ENCODE measurements around the gene ACSM2B.
"Not testable (repeated sequence)": the region's sequence is repeated elsewhere in the genome, so short reads cannot be mapped to it uniquely, and the experiment has no call there.

The ACSM2B gene

DNA sequence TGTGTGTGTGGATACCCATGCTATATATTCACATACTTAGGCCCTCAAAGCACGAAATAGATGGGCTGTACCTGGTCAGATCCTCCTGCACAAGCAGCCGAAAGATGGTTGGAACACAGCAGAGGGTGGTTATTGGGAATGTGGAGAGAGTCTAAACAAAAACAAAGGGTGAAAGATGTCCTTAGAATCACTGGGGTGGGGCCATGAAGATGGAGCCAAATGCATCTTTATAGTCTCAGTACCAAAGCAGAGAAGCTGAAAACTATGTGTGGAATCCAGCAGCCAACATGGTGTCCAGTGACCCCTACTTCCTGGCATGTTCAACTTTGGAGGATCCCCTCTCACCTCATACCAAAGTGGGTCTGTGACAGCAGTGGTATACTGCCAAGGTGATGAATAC lies 19.5 kb upstream of the ACSM2B start:
- not testable (repeated sequence) for DNase-seq

DNA sequence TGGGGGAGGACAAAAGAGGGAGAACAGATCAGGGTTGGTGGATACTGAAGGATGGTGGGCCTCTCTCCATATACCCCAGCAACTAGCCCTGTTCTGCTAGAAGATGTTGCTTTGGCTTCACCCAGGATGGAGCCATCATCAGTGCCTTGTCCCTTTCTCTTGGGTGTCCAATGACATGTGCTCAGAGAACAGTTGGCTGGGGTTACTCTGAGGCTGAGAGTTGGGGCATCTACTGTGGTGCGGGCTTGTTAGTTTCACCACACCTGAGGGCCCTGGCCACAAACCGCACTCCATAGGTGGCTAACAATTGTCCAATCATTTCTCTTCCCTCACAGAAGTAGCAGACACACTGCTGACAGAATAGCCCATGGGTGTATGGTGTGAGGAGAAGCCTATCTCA lies 18.9 kb upstream of the ACSM2B start:
- not testable (repeated sequence) for DNase-seq

DNA sequence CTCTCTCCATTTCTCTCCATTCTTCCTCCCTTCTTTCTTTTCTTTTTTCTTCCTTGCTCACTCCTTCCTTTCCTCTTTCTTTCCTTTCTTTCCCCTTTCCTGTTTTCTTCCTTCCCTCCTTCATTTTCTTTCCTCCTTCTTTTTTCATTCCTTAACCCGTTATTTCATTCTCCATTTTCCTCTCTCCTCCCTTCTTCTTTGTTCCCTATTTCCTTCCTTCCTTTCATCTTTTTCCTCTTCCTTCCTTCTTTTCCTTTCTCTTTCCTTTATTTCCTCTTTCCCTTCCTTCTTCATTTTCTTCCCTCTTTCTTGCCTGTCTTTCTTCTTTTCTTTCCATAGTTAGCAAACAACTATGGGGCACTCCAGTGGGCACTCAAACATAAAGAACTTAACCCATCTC lies 16.6 kb upstream of the ACSM2B start:
- DNase-seq, result not testable (repeated sequence)

DNA sequence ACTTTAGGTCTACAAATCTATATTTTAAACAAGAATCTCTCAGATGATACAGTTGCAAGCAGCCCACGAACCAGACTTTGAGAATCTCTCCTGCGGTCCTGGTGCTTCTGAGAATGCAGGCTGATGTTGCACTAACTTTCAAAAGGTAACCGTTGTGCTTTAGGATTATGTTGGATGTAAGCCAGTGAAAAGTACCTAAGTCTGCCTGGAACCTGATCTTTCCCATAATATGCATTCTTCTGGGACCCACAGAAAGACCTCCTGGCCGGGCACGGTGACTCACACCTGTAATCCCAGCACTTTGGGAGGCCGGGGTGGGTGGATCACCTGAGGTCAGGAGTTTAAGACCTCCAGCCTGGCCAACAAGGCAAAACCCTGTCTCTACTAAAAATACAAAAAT lies 13.3 kb upstream of the ACSM2B start:
- not testable (repeated sequence) for DNase-seq

DNA sequence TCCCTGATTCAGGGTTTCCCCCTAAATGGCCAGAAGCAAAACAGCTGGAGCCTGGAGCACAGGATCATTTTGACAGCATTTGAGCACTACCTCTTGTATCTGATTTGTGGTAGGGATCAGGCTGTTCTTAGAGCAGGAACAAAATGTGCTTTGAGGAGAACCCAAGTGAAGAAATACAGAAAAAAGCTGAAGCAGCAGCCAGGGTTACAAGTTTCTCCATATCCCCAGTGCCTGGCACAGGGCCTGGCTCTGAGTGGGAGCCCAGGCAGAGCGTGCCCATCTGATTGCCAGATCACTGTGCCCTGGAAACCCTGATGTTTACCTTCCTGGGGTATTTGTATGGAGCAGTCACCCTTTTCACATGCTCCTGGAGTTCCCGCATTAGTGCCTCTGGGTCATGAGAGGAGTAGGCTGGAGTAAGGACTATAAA lies 11.5 kb upstream of the ACSM2B start:
- DNase-seq, result not testable (repeated sequence)

DNA sequence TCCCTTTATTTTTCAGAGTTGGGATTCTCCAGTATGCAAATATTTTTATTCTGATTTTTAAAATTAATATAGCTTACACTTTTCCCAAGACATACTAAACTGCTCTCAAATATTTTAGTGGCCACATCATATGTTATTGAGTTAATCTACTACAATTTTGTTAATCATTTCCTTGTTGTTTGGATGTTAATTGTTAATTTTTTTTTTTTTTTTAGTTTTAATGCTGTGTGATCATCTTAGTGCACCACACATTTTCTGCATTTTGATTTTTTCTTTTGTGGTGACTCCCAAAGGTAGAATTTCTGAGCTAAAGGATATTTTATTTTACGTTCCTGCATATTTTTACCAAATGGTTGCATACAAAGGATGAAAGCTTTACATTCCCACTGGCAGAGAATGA lies 10.5 kb upstream of the ACSM2B start:
- DNase-seq, result not testable (repeated sequence)

DNA sequence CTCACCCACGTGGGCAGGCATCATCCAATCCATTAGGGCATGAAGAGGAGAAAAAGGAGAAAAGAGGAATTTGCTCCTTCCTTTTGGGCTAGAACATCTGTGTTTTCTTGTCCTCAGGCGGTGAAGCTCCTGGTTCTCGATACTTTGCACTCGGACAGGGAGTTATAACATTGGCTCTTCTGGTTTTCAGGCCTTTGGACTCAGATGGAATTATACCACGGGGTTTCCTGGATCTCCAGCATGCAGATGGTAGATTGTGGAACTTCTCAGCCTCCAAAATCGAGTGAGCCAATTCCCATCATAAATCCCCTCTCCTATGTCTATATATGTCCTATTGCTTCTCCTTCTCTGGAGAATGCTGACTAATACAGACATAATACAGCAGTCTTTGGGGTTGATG lies 9.9 kb upstream of the ACSM2B start:
- DNase-seq, result not testable (repeated sequence)

DNA sequence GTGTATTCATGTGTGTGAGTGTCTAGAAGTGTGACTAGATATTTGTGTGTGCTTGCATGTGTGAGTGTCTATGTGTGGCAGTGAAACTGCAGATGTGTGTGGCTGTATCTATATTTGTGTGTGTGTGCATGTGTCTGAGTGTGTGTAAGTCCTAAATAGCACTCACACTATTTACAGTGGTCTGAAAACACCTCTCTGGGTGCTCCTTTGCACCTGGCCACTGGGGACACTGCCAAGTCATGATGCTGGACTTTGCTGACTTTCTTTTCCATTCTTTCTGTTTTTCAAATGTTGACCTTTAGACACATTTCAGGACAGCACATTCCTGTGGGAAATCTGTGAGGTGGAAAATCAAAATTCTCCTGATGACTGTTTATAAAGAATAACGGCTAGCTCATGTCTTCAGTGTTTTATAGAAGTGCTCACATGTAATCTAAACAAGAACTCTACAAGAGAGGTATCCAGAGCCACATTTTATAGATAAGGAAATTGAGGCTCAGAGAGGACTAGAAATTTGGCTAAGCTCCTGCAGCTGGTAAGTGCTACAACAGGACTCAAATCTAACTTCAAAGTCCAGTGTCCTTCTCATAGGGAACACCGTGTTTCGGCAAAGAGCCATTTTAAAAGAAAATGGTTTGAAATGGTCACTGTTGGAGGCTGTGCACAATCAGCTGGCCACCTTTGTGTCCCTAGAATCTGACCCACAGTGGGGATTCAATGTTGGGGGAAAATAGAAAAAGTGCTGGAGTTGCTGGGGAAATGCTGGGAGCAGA lies 4.5 kb upstream of the ACSM2B start:
- not testable (repeated sequence) for DNase-seq

DNA sequence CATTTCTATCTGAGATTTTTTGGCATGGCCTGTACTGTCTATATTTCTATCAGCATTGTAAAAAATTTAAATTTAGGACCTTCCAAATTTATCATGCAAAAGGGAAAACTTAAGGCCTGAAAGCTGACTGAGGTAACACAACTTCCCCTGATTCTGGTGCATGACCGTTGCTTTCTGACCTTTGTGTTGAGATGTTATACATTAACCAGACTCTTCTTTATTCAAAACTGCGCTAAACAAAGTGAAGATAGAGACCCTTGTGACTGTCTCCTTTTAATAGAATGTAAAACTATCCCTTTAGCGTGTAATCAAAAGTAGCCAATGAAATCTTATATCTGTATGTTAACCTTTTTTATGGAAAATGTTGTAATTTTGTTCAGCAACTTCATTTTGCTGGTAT lies 1.9 kb upstream of the ACSM2B start:
- not testable (repeated sequence) for DNase-seq

DNA sequence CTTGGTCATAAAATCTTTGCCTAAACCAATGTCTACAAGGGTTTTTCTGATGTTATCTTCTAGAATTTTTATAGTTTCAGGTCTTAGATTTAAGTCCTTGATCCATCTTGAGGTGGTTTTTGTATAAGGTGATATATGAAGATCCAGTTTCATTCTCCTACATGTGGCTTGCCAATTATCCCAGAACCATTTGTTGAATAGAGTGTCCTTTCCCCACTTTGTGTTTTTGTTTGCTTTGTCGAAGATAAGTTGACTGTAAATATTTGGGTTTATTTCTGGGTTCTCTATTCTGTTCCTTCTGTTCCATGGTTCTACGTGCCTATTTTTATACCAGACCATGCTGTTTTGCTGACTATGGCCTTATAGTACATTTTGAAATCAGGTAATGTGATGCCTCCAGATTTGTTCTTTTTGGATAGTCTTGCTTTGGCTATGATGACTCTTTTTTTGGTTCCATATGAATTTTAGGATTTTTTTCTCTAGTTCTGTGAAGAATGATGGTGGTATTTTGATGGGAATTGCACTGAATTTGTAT lies 7.0 kb downstream of the ACSM2B start:
- not testable (repeated sequence) for DNase-seq

DNA sequence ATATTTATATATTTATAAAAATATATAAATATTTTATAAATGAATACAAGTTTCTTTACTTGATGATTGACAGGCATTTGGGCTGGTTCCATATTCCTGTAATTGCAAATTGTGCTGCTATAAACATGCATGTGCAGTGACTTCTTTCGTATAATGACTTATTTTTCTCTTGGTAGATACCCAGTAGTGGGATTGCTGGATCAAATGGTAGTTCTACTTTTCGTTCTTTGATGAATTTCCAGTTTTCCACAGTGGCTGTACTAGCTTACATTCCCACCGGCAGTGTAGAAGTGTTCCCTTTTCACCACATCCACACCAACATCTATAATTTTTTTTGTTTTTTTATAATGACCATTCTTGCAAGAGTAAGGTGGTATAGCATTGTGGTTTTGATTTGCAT lies 7.8 kb downstream of the ACSM2B start:
- no peak for DNase-seq

DNA sequence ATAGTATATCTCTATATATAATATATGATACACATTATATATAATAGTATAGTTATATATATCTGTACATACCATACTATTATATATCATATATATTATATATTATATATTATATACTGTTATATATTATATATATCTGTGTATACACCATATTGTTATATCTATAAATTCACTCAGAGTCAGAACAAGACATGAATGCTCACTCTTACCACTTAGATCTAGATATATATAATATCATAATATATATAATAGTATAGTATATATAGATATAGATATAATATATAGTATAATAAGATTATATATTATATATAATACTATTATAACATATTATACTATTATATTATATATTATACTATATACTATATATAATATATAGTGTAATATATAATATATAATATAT lies 9.3 kb downstream of the ACSM2B start:
- DNase-seq, result no peak

DNA sequence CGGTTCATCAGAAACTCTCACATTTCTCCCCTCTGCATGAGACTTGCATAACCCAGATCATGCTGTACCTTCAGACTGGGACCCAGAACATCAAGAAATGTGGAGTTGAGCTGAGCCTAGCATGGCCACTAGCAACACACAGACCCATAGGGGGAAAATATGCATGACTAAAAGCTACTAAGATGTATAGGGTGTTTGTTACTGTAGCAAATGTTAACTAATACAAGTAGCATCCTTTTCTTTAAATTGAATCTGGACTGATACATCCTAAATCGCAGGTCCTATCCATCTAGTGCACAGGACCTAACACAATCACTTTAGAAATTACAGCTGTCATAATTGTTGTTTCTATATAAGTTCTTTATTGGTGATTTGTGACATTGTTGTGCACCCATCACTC lies 10.8 kb downstream of the ACSM2B start:
- DNase-seq, result not testable (repeated sequence)

DNA sequence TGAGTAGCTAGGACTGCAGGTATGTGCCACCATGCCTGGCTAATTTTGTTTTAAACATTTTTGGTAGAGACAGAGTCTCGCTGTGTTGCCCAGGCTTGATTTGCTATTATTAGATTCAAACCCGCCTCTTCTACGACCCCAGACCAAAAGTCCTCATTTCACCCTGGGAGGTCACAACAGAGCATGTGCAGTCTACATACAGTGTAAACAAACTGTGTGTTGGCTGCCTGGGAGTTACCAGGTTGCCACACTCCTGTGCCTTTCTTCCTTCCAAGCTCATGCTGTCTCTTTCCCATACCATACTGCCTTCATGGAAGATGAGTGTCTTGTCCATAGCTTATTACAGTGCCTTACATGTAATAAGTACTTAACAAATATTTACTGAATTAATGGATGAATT lies 11.9 kb downstream of the ACSM2B start:
- not testable (repeated sequence) for DNase-seq

DNA sequence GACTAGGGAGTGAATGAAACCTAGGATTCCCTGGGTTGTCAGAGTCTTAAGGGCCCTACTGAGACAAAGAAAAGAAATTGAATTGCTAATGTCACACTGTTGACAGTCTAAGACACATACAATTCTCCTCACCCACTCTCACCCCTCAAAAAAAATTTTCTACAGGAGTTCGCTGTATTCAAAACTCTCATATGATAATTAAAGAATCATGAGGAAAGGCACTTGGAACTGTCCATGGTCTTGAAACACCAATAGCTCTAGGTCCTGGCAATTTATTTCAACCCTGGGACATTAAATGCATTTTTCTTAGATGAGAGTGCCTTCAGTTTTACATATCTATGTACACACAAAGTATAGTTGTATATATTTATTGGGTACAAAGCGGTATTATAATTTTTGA lies 20.5 kb downstream of the ACSM2B start:
- not testable (repeated sequence) for DNase-seq

DNA sequence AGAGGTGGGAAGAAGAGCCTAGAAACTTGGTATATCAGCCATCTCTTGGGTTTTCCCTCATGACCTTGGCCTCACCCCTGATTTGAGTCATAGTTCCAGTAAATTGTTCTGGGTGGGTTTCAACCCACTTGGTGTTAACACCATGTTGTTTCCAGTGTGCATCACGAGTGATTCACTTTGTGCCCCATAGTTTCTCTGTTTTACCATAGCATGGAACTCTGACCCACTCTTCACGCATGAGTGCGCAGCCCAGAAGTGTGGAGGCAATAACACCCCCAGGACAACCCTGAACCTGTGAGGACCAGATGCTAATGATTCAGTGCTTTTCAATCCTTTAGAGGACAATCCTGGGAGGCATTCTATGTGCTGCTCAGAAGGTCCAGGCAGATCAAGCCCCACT lies 21.5 kb downstream of the ACSM2B start:
- not testable (repeated sequence) for DNase-seq

DNA sequence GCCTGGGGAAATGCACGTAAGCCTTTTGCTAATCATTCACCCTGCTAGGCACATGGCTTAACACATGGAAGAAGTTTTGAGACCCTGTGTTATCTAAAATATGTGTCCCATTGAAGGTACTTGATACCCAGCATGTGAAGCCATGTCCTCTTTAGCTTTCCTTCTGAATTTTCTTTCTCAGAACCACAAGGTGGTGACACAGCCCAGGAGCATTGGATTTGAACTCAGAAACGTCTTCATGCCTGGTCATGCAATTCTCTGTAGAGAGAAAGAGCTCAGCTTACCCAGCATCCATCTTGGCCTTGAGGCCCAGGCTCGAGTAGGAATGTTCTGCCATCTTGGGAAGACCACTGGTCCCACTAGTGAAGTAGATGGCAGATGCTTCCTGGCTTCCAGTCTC lies 22.7 kb downstream of the ACSM2B start:
- DNase-seq, result not testable (repeated sequence)

DNA sequence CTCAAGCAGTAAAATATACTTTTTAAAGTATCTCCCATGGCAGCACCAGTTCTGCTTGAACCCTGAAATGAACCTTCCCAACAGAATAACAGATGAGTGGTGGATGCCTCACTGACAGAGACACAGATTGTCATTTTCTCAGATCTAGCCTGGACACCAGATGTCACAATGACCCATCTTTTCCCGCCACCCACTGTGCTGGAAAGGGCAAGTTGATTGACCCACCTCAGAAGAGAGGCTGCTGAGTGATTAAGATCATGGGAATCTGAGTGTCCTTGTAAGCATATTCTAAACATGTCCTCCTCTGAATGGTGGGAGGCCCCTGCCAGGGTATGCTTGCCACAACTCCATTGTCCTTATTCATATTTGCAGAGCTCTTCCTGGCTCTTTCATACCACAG lies 29.2 kb downstream of the ACSM2B start:
- not testable (repeated sequence) for DNase-seq

DNA sequence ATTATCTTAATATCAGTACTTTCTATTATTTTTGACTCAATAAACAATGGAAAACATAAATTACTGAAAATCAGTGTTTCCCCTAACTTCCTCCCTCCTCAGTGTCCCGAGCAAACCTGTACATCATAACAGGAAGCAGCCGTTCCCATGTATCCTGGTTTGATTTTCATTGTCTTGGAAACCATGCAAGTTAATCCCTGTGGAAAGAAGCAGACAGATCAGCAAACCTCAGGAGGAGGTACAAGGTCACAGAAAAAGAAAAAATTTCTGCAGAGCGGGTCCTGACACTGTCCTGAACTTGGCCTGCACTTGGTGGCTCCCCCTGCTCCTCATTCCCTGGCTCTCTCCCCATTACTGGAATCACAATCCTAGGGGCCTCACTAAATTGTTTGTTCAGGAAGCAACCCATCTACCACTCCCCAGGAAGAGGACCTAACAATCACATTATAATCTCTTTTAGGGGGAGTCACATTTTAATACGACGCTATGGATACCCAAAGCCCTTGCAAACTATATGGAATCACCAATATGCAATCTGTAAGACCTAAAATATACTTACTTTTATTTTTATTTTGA lies 29.8 kb downstream of the ACSM2B start:
- not testable (repeated sequence) for DNase-seq

DNA sequence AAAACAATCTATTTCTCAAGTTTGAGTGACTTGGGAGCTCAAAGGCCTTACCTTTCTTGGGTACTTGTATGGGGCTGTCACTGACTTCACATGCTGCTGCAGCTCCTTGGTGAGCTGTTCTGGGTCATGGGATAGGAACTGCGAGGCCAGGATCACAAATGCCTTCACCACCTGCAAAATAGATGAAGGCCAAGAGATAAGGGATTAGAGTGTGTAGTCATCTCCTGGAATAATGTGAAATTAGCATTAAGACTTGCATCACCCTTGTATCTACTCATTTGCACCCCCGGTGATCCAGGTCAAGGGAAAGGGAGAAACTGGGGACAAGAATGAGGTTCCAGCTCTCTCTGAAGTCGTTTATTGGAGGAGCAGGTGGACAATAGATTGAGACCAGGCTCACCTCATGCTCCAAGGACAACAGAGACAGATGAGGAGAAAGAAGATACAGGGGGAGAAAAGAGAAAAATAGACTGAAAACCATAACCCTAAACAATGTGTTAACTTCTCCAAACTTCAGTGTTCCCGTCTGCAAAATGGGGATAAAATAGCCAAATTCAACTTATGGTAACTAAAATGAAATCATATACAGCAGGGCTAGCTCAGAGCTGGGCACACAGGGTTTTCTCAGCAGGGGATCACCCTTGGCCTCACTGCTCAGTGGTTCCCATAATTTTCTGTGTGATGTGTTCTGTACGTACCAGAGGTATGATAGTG lies 35.4 kb downstream of the ACSM2B start:
- DNase-seq, result not testable (repeated sequence)

DNA sequence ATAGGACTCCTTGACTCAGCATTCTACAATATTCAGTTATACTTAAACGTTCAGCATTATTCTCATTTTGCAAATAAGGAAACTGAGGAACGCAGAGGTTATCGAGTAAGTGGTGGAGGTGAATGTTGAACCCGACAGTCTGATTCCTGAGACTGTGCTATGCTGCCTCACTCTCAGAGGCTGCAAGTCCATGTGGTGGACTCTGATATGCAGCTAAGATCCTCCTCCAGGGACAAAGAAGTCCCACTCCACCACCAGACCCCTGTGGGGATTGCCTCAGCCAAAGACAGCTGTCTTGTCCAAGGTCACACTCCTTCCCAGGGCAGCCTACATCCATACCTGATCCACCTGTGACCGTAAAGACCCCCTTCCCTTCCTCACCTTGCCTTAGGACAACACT lies 37.5 kb downstream of the ACSM2B start:
- DNase-seq, result no peak

DNA sequence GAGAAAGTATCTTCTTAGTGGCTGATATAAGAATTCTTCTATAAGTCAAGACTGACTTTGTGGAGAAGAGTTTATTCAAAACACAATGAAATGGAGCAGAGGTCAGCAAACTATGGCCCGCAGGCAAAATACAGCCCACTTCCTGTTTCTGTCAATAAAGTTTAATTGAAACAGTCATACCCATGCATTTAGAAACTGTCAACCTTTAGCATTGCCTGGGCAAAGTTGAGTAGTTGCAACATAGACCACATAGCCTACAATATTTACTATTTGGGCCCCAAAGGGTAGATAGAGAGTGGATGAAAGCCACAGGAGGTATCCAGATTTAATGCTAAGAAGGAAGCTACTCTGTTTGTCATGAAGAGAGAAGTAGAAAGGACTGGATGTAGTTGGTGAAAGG lies 38.0 kb downstream of the ACSM2B start:
- DNase-seq, result no peak

Measured in nucleus accumbens (tissue), 56 donors.